Fibroblast of villous mesenchyme (primary cell): ENCODE results near the gene ATP6V0D1. TPM values are rescaled to one million over a fixed set of nuclear protein-coding genes. Genes with fewer than 3 reads are reported as not detected.
A peak's percentile ranks its signal among the peaks of the same experiment; 100 is the strongest.

Experiments used
- DNase-seq: peaks from one replicate; pipeline ENCODE4 v3.0.0-alpha.2; 2010; ENCODE audit warnings: low read depth
- H3K4me3 ChIP-seq: 2 replicates; pipeline ENCODE4 v1.5.1; 2011; ENCODE audit warnings: low read depth, mild to moderate bottlenecking, low read length
- CTCF ChIP-seq: IDR thresholded peaks from 2 replicates; pipeline ENCODE4 v1.5.1; 2012; ENCODE audit warnings: low read depth, mild to moderate bottlenecking, low read length; ENCODE audit not compliant: insufficient read depth
- total RNA-seq: library from RNA; depleted of rRNA; stranded (reverse); fragments of >200 nt; gene quantifications from 2 replicates; pipeline ENCODE4 v1.2.3, GENCODE V29; 2012

The ATP6V0D1 gene
- total RNA-seq, 1 donor = 122 TPM

DNA sequence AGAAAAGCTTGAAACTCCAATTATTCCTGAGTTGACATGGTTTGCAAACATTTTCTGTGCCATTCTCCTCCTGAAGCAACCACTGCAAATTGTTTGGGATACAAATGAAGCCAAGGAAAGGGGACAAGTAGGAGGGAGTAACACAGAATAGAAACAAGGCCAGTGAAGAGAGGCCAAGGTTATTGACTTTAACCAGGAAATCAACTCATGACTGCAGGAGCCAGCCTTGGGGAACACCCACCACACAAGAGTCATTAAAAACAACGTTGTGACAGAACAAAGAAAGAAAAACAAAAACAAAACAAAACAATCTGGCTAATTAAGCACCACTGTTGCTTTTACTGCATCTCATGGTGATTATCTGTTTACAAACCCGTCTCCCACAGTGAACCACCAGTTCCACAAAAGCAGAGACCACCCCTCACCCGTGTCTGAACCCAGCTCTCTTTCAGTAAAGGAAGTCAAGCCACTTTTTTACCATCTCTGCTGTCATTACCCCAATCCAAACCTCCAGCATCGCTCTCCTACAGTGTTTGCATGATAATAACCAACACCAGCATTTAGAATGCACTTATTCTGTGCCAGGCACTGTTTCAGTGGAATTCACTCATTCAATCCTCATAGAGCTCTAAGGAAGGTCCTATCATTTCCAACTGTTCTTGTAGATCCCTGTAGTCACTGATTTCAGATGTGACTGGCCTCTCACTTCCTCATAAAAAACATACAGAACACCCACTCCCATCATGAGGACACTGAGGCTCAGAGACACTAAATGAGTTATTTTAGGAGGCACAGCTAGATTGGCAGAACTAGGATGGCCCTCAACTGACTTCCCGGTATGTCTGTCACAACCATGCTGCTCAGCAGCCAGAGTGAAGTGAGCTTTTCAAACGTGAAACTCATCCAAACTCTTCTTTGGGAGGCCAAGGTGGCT is 66.7 kb downstream of the ATP6V0D1 start:
- no peak for TF ChIP-seq CTCF
- DNase-seq = peak; percentile 49
- no peak overlapping the region for H3K4me3 ChIP-seq

DNA sequence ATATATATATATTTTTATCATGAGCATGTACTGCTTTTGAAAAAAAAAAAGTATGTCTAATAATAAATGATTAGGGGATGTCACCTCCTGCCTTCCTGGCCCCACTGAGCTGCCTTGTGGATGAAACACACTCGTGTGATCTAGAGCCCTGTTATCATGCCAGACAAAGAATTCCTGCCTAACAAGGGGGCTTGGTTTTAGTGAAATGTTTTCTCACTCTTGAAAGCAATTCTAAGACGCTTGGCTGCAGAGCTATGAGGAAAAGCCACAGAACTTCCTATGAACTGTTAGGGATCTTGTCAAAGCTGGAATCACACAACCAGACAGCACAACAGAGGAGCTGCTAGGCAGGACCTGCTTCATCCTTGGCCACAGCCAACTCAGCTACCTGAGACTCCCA is 68.7 kb downstream of the ATP6V0D1 start:
- H3K4me3 ChIP-seq = no peak overlapping the region
- no peak for DNase-seq
- TF ChIP-seq CTCF = no peak

DNA sequence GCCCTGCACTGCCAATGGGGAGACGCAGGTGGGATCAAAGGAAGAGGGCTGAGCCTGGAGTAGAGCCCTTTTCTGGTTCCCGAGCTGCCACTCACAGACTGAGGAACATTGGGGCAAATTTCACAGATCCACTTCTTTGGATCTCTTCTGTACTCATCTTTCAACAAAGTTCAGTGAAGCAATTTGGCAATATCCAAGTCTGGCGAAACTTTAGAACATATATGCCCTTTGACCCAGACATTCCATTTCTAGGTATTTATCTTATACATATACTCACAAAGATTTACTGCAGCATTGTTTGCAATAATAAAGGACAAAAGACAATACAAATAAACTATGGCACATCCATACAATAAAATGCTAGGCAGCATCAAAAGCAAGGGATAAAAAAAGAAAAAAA is 69.6 kb downstream of the ATP6V0D1 start:
- H3K4me3 ChIP-seq = no peak overlapping the region
- no peak for TF ChIP-seq CTCF
- DNase-seq = no peak

- H3K4me3 ChIP-seq = no peak overlapping the region
- DNase-seq = no peak
- no peak for TF ChIP-seq CTCF
These were observed 71.3 kb downstream of the ATP6V0D1 start for GRCh38 chr16:67409631-67410030.

- no peak overlapping the region for H3K4me3 ChIP-seq
- TF ChIP-seq CTCF = peak; percentile 11
- DNase-seq = no peak
These were observed 73.0 kb downstream of the ATP6V0D1 start for GRCh38 chr16:67407788-67408452.

GRCh38 chr16:67407176-67407787 is 73.7 kb downstream of the ATP6V0D1 start:
- no peak for DNase-seq
- TF ChIP-seq CTCF = no peak
- no peak overlapping the region for H3K4me3 ChIP-seq
